ENCODE data around the gene HYOU1.

GRCh38 chr11:119077839-119078238 is 20.8 kb upstream of the HYOU1 start:
- TF ChIP-seq CTCF (optimal IDR thresholded peaks at IDR 0.05 in 1 of 3, IDR thresholded peaks at IDR 0.05 in 1 of 3, conservative IDR thresholded peaks at IDR 0.05 in 1 of 3; ENCODE audit: extremely low read depth in 1 of 3, insufficient read depth in 2 of 3, low read length in 3 of 3), result no peak
- no peak for TF ChIP-seq EZH2 (IDR thresholded peaks at IDR 0.05; ENCODE audit: low read length)
